Liver (tissue), 9 donors: ENCODE data around the gene DCAF8. TPM values are rescaled to one million over a fixed set of nuclear protein-coding genes. Genes with fewer than 3 reads are reported as not detected.

Source experiments
- DNase-seq: peaks from one replicate; pipeline ENCODE4 v3.0.0-alpha.2; 2017; ENCODE audit warnings: low spot score
- H3K27ac ChIP-seq, 2 donors: one replicate each; pipeline ENCODE4 v1.7.0; 2013; ENCODE audit warnings: inconsistent platforms in 2 of 2, low read length in 2 of 2, control low read depth in 1 of 2, low read depth in 1 of 2, mild to moderate bottlenecking in 1 of 2
- H3K27me3 ChIP-seq, 4 donors: one replicate each; pipeline versions ENCODE4 v1.6.1 to v1.7.0; 2013; ENCODE audit warnings: low read length in 3 of 4, inconsistent platforms in 1 of 4, mild to moderate bottlenecking in 1 of 4, moderate library complexity in 1 of 4; ENCODE audit not compliant: control insufficient read depth in 4 of 4, insufficient read depth in 4 of 4
- H3K36me3 ChIP-seq, 4 donors: one replicate each; pipeline versions ENCODE4 v1.6.1 to v1.7.0; 2013; ENCODE audit warnings: low read length in 3 of 4, mild to moderate bottlenecking in 3 of 4, low read depth in 1 of 4, moderate library complexity in 1 of 4; ENCODE audit not compliant: control insufficient read depth in 4 of 4, insufficient read depth in 3 of 4
- H3K4me1 ChIP-seq, 4 donors: one replicate each; pipeline versions ENCODE4 v1.6.1 to v1.7.0; 2013; ENCODE audit warnings: low read length in 3 of 4, mild to moderate bottlenecking in 3 of 4, moderate library complexity in 1 of 4; ENCODE audit not compliant: control insufficient read depth in 4 of 4, insufficient read depth in 4 of 4
- H3K4me3 ChIP-seq, 3 donors: one replicate each; pipeline versions ENCODE4 v1.6.1 to v1.7.0; 2013; ENCODE audit warnings: low read length in 3 of 3, control low read depth in 1 of 3, low read depth in 1 of 3, mild to moderate bottlenecking in 1 of 3
- H3K9ac ChIP-seq, 2 donors: one replicate each; pipeline ENCODE4 v1.7.0; 2013; ENCODE audit warnings: low read length in 2 of 2, mild to moderate bottlenecking in 2 of 2, moderate library complexity in 2 of 2, control low read depth in 1 of 2, low read depth in 1 of 2
- H3K9me3 ChIP-seq, 4 donors: one replicate each; pipeline versions ENCODE4 v1.6.1 to v1.7.0; 2013; ENCODE audit warnings: low read length in 3 of 4; ENCODE audit not compliant: control insufficient read depth in 4 of 4
- ATF3 ChIP-seq: IDR thresholded peaks from 2 replicates; pipeline ENCODE4 v1.6.1; 2016; ENCODE audit warnings: antibody characterized with exemption
- EGR1 ChIP-seq, 2 donors: IDR thresholded peaks; 2 replicates each; pipeline ENCODE4 v1.6.1; 2016 to 2018; ENCODE audit warnings: antibody characterized with exemption in 2 of 2, low read depth in 2 of 2
- FOXA1 ChIP-seq: IDR thresholded peaks from 2 replicates; pipeline ENCODE4 v1.6.1; 2016; ENCODE audit warnings: antibody characterized with exemption
- FOXA2 ChIP-seq: IDR thresholded peaks from 2 replicates; pipeline ENCODE4 v1.6.1; 2016; ENCODE audit warnings: antibody characterized with exemption
- GABPA ChIP-seq, 2 donors: IDR thresholded peaks in 1 of 2; conservative IDR thresholded peaks in 1 of 2; 2 replicates each; pipeline ENCODE4 v1.6.1; 2016; ENCODE audit warnings: antibody characterized with exemption in 2 of 2, mild to moderate bottlenecking in 1 of 2, moderate library complexity in 1 of 2
- HNF4A ChIP-seq, 2 donors: conservative IDR thresholded peaks; 2 replicates each; pipeline ENCODE4 v1.6.1; 2016; ENCODE audit warnings: antibody characterized with exemption in 2 of 2, mild to moderate bottlenecking in 2 of 2
- HNF4G ChIP-seq: IDR thresholded peaks from 2 replicates; pipeline ENCODE4 v1.6.1; 2016; ENCODE audit warnings: antibody characterized with exemption
- JUND ChIP-seq, 2 donors: IDR thresholded peaks; 2 replicates each; pipeline ENCODE4 v1.6.1; 2016; ENCODE audit warnings: antibody characterized with exemption in 2 of 2
- MAX ChIP-seq: IDR thresholded peaks from 2 replicates; pipeline ENCODE4 v1.6.1; 2016; ENCODE audit warnings: antibody characterized with exemption
- NR2F2 ChIP-seq: IDR thresholded peaks from 2 replicates; pipeline ENCODE4 v1.6.1; 2016; ENCODE audit warnings: antibody characterized with exemption
- RAD21 ChIP-seq, 2 donors: IDR thresholded peaks; 2 replicates each; pipeline ENCODE4 v1.6.1; 2016; ENCODE audit warnings: antibody characterized with exemption in 2 of 2, mild to moderate bottlenecking in 2 of 2
- RXRA ChIP-seq, 2 donors: IDR thresholded peaks; 2 replicates each; pipeline ENCODE4 v1.6.1; 2017 to 2018; ENCODE audit warnings: antibody characterized with exemption in 2 of 2, mild to moderate bottlenecking in 1 of 2
- TAF1 ChIP-seq: conservative IDR thresholded peaks from 2 replicates; pipeline ENCODE4 v1.6.1; 2016; ENCODE audit warnings: antibody characterized with exemption, mild to moderate bottlenecking
- YY1 ChIP-seq: IDR thresholded peaks from 2 replicates; pipeline ENCODE4 v1.6.1; 2016; ENCODE audit warnings: antibody characterized with exemption, mild to moderate bottlenecking
- WGBS: extraction: QIAGEN DNeasy Blood & Tissue Kit; methylation state at CpG from one replicate; pipeline ENCODE4 v1.1.7; 2013; 5-methylcytosine and 5-hydroxymethylcytosine counted together
- polyA plus RNA-seq, 2 donors: library from polyadenylated mRNA; stranded (reverse) in 1 of 2; unstranded in 1 of 2; fragments of 200-250 nt in 1 of 2; fragments of >200 nt in 1 of 2; fragmentation: Nextera tagmentation in 1 of 2; extraction: Ambion mirVana in 1 of 2; gene quantifications; one replicate each; pipeline versions ENCODE4 v1.2.1 to v1.2.3, GENCODE V29; 2013 to 2015
- total RNA-seq, 2 donors: library from RNA; depleted of rRNA; stranded (reverse); fragments of >200 nt; gene quantifications; one replicate each; pipeline ENCODE4 v1.2.3, GENCODE V29; 2014
- TF ChIP-seq, protein P1 (sequence below): IDR thresholded peaks from 2 replicates; pipeline ENCODE4 v1.6.1; 2016; ENCODE audit warnings: antibody characterized with exemption
- TF ChIP-seq, protein P2 (sequence below): fragments of 150-350 bp; IDR thresholded peaks from 2 replicates; pipeline ENCODE4 v1.5.1; 2017; ENCODE audit warnings: improper control_type of control experiment, low read depth, low read length; ENCODE audit not compliant: missing input control
- TF ChIP-seq, protein P3 (sequence below): IDR thresholded peaks from 2 replicates; pipeline ENCODE4 v1.6.1; 2016; ENCODE audit warnings: antibody characterized with exemption, mild to moderate bottlenecking
- donor health status: healthy.
- donor health status: healthy.
- donor health status: healthy.
- donor health status: healthy.
- donor health status: healthy.

The DCAF8 gene
- total and polyA plus RNA-seq, 4 donors, result 80.3 to 199 (median 102) TPM

GRCh38 chr1:160271025-160271424 lies 8.7 kb upstream of the DCAF8 start:
- H3K9ac ChIP-seq, result no peak overlapping the region
- DNase-seq, result no peak
- H3K9me3 ChIP-seq, result no peaks in the 10 kb centered on the region
- no peaks in the 10 kb centered on the region for H3K4me1 ChIP-seq
- no peak overlapping the region for H3K27ac ChIP-seq
- TF ChIP-seq FOXA2 (no peak), EGR1 (IDR thresholded peaks at IDR 0.05; ENCODE audit: low read depth in 2 of 2) (no peak), ATF3 (no peak), HNF4G (no peak), TAF1 (no peak), RAD21 (IDR thresholded peaks at IDR 0.05) (no peak), YY1 (no peak), GABPA (IDR thresholded peaks at IDR 0.05 in 1 of 2, conservative IDR thresholded peaks at IDR 0.05 in 1 of 2) (no peak)
- TF ChIP-seq, protein P1, sequence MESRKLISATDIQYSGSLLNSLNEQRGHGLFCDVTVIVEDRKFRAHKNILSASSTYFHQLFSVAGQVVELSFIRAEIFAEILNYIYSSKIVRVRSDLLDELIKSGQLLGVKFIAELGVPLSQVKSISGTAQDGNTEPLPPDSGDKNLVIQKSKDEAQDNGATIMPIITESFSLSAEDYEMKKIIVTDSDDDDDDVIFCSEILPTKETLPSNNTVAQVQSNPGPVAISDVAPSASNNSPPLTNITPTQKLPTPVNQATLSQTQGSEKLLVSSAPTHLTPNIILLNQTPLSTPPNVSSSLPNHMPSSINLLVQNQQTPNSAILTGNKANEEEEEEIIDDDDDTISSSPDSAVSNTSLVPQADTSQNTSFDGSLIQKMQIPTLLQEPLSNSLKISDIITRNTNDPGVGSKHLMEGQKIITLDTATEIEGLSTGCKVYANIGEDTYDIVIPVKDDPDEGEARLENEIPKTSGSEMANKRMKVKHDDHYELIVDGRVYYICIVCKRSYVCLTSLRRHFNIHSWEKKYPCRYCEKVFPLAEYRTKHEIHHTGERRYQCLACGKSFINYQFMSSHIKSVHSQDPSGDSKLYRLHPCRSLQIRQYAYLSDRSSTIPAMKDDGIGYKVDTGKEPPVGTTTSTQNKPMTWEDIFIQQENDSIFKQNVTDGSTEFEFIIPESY, result no peak
- TF ChIP-seq, protein P2, sequence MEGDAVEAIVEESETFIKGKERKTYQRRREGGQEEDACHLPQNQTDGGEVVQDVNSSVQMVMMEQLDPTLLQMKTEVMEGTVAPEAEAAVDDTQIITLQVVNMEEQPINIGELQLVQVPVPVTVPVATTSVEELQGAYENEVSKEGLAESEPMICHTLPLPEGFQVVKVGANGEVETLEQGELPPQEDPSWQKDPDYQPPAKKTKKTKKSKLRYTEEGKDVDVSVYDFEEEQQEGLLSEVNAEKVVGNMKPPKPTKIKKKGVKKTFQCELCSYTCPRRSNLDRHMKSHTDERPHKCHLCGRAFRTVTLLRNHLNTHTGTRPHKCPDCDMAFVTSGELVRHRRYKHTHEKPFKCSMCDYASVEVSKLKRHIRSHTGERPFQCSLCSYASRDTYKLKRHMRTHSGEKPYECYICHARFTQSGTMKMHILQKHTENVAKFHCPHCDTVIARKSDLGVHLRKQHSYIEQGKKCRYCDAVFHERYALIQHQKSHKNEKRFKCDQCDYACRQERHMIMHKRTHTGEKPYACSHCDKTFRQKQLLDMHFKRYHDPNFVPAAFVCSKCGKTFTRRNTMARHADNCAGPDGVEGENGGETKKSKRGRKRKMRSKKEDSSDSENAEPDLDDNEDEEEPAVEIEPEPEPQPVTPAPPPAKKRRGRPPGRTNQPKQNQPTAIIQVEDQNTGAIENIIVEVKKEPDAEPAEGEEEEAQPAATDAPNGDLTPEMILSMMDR, result no peak
- WGBS, result 94% methylated on average over 1 of the region's 1 CpG
- no peak overlapping the region for H3K4me3 ChIP-seq
- peaks cover 0 to 2% (median 0%) of the 10 kb centered on the region in 4 donors for H3K36me3 ChIP-seq
- no peaks in the 10 kb centered on the region for H3K27me3 ChIP-seq

DNA sequence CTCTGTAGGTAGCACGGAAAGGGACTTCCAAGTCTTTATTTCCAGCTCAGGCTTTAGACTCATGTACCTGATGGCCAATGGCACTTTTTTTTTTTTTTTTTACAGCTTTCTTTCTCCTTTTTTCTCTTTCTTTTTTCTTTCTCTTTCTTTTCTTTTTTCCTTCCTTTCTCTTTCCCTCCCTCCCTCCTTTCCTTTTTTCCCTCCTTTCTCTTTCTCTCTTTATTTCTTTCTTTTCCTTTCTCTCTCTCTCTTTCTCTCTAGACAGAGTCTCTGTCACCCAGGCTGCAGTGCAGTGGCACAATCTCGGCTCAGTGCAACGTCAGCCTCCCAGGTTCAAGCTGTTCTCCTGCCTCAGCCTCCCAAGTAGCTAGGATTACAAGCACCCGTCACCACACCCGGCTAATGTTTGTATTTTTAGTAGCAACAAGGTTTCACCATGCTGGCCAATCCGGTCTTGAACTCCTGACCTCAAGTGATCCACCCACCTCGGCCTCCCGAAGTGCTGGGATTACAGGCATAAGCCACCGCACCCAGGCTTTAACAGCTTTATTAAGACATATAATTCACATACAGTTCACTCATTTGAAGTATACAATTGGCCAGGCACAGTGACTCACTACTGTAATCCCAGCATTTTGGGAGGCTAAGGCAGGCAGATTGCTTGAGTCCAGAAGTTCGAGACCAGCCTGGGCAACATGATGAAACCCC lies 5.1 kb upstream of the DCAF8 start:
- Histone ChIP-seq H3K27ac (no peak overlapping the region), H3K27me3 (no peaks in the 10 kb centered on the region), H3K4me3 (no peak overlapping the region), H3K36me3 (no peaks in the 10 kb centered on the region), H3K4me1 (peaks cover 3 to 34% (median 21%) of the 10 kb centered on the region in 4 donors), H3K9ac (no peak overlapping the region), H3K9me3 (no peaks in the 10 kb centered on the region)
- WGBS, result 57% methylated on average over 10 of the region's 10 CpGs
- TF ChIP-seq EGR1 (IDR thresholded peaks at IDR 0.05; ENCODE audit: low read depth in 2 of 2), result no peak
- TF ChIP-seq GABPA (IDR thresholded peaks at IDR 0.05 in 1 of 2, conservative IDR thresholded peaks at IDR 0.05 in 1 of 2), result no peak
- TF ChIP-seq, protein P3, sequence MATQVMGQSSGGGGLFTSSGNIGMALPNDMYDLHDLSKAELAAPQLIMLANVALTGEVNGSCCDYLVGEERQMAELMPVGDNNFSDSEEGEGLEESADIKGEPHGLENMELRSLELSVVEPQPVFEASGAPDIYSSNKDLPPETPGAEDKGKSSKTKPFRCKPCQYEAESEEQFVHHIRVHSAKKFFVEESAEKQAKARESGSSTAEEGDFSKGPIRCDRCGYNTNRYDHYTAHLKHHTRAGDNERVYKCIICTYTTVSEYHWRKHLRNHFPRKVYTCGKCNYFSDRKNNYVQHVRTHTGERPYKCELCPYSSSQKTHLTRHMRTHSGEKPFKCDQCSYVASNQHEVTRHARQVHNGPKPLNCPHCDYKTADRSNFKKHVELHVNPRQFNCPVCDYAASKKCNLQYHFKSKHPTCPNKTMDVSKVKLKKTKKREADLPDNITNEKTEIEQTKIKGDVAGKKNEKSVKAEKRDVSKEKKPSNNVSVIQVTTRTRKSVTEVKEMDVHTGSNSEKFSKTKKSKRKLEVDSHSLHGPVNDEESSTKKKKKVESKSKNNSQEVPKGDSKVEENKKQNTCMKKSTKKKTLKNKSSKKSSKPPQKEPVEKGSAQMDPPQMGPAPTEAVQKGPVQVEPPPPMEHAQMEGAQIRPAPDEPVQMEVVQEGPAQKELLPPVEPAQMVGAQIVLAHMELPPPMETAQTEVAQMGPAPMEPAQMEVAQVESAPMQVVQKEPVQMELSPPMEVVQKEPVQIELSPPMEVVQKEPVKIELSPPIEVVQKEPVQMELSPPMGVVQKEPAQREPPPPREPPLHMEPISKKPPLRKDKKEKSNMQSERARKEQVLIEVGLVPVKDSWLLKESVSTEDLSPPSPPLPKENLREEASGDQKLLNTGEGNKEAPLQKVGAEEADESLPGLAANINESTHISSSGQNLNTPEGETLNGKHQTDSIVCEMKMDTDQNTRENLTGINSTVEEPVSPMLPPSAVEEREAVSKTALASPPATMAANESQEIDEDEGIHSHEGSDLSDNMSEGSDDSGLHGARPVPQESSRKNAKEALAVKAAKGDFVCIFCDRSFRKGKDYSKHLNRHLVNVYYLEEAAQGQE, result no peak
- TF ChIP-seq MAX, result no peak
- TF ChIP-seq HNF4G, result no peak
- TF ChIP-seq RXRA (IDR thresholded peaks at IDR 0.05), result no peak
- TF ChIP-seq FOXA1, result no peak
- no peak for TF ChIP-seq TAF1
- TF ChIP-seq NR2F2, result no peak
- no peak for TF ChIP-seq YY1
- TF ChIP-seq, protein P2, result no peak
- no peak for TF ChIP-seq JUND (IDR thresholded peaks at IDR 0.05)
- TF ChIP-seq, protein P1, result no peak
- TF ChIP-seq HNF4A (conservative IDR thresholded peaks at IDR 0.05), result no peak
- DNase-seq, result no peak
